Gastrocnemius medialis (tissue), 4 donors: ENCODE data around the gene GPNMB.
A peak's percentile ranks its signal among the peaks of the same experiment; 100 is the strongest.

Experiments used
- POLR2A ChIP-seq, 2 donors: fragments of 450-650 bp; IDR thresholded peaks; one replicate each; pipeline ENCODE4 v1.6.1; 2017; ENCODE audit warnings: antibody characterized with exemption in 2 of 2, mild to moderate bottlenecking in 2 of 2, moderate library complexity in 2 of 2
- TF ChIP-seq, protein P1 (sequence below), 5 experiments: fragments of 450-650 bp in 3 of 5; fragments of 200-600 bp in 2 of 5; sonication (generic) in 2 of 5; IDR thresholded peaks in 4 of 5; conservative IDR thresholded peaks in 1 of 5; 1 replicate in 4 of 5; 2 replicates in 1 of 5; pipeline ENCODE4 v1.5.1; 2016 to 2019; ENCODE audit warnings: antibody characterized with exemption in 5 of 5, mild to moderate bottlenecking in 3 of 5, moderate library complexity in 3 of 5

DNA sequence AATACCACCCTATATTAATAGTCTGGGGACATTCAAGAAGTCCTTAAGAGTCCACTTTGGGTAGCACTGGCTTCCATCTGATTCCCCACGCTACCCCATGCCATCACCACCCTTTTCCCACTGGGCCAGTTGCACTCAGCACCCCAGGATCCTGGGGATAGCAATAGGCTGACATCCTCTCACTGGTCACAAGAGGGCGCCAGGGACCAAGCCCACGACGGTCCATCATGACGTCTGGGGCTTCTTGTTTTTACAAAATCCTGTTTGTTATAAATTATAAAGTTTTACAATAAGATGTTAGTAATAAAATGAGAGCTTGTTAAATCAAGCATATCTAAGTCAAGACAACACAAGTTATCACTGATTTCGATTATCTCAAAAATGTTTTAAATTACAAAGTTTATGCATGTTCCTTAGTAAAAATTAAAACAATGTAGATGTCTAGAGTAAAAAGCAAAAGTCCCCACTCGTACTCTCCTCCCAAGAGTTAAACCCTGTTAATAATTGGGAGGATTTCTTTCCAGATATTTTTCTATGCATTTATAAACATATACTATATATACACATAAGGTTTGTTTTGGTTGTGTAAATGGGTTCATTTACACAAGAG, 15.4 kb downstream of the GPNMB start:
- TF ChIP-seq POLR2A (IDR thresholded peaks at IDR 0.05): no peak
- TF ChIP-seq, protein P1, sequence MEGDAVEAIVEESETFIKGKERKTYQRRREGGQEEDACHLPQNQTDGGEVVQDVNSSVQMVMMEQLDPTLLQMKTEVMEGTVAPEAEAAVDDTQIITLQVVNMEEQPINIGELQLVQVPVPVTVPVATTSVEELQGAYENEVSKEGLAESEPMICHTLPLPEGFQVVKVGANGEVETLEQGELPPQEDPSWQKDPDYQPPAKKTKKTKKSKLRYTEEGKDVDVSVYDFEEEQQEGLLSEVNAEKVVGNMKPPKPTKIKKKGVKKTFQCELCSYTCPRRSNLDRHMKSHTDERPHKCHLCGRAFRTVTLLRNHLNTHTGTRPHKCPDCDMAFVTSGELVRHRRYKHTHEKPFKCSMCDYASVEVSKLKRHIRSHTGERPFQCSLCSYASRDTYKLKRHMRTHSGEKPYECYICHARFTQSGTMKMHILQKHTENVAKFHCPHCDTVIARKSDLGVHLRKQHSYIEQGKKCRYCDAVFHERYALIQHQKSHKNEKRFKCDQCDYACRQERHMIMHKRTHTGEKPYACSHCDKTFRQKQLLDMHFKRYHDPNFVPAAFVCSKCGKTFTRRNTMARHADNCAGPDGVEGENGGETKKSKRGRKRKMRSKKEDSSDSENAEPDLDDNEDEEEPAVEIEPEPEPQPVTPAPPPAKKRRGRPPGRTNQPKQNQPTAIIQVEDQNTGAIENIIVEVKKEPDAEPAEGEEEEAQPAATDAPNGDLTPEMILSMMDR (IDR thresholded peaks at IDR 0.05 in 4 of 5, conservative IDR thresholded peaks at IDR 0.05 in 1 of 5): peak; percentile 43 to 76 (median 49)
